ENCODE results near the gene WT1. TPM values are rescaled to one million over a fixed set of nuclear protein-coding genes. Genes with fewer than 3 reads are reported as not detected.

WT1 gene
- total and polyA plus RNA-seq, 10 of the 15 experiments (the other 5 are each of a cell fraction or from before 2014, with no cell fraction given), result 0.07 to 0.37 (median 0.08) TPM; not detected in 7

- no peak for TF ChIP-seq PRDM15 (CRISPR knock-in tag; IDR thresholded peaks at IDR 0.05)
- TF ChIP-seq CEBPB (IDR thresholded peaks at IDR 0.05; ENCODE audit: borderline replicate concordance in 1 of 2, low read depth in 2 of 2, low read length in 2 of 2), result no peak
- no peak for TF ChIP-seq PAX5 (IDR thresholded peaks at IDR 0.05; ENCODE audit: borderline replicate concordance, low read depth, low read length)
- TF ChIP-seq, protein P1, sequence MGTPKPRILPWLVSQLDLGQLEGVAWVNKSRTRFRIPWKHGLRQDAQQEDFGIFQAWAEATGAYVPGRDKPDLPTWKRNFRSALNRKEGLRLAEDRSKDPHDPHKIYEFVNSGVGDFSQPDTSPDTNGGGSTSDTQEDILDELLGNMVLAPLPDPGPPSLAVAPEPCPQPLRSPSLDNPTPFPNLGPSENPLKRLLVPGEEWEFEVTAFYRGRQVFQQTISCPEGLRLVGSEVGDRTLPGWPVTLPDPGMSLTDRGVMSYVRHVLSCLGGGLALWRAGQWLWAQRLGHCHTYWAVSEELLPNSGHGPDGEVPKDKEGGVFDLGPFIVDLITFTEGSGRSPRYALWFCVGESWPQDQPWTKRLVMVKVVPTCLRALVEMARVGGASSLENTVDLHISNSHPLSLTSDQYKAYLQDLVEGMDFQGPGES (IDR thresholded peaks at IDR 0.05), result no peak
Measured at GRCh38 chr11:32425761-32426160, 9.6 kb downstream of the WT1 start (continued).

- ChIA-PET RAD21 (ENCODE audit: unreplicated experiment) (no interaction called here), SMC1A (ENCODE audit: uncharacterized antibody, unreplicated experiment) (no interaction called here), CTCF (no interaction called here), POLR2A (no interaction called here)
- Histone ChIP-seq H3K9me3 (replicated peaks; ENCODE audit: control insufficient read depth, insufficient read depth, low read length) (no peaks in the 10 kb centered on the region; the same call in 2 of the 3 replicates), H3K4me1 (ENCODE audit: control insufficient read depth, insufficient read depth, low read length) (peaks cover 5% of the 10 kb centered on the region), H3K27me3 (replicated peaks in 1 of 2; ENCODE audit: control insufficient read depth in 2 of 2, insufficient read depth in 2 of 2, low read length in 1 of 2) (peaks cover 0 to 10% of the 10 kb centered on the region in 2 experiments; a peak in 3 of 4 replicates), H2AFZ (ENCODE audit: control insufficient read depth, low read depth, low read length) (no peak overlapping the region), H3K36me3 (ENCODE audit: control insufficient read depth in 2 of 2, insufficient read depth in 2 of 2, low read length in 1 of 2) (no peaks in the 10 kb centered on the region), H4K20me1 (ENCODE audit: control insufficient read depth, insufficient read depth) (no peaks in the 10 kb centered on the region), H3K79me2 (ENCODE audit: control insufficient read depth, insufficient read depth, low read length) (no peaks in the 10 kb centered on the region), H3K4me2 (ENCODE audit: control insufficient read depth, insufficient read depth) (no peak overlapping the region), H3K4me3 (no peak overlapping the region), H3K27ac (ENCODE audit: control insufficient read depth, insufficient read depth) (no peak overlapping the region), H3K9ac (ENCODE audit: control insufficient read depth, insufficient read depth, low read length) (no peak overlapping the region)
- intact Hi-C loops (cut with micrococcal nuclease; ENCODE audit: unreplicated experiment), result no loop called here
- no peak for TF ChIP-seq POLR2A (IDR thresholded peaks at IDR 0.05; ENCODE audit: low read depth, low read length)
- FAIRE-seq (no peak), DNase-seq (ENCODE audit: low read depth, low spot score) (no peak), ATAC-seq (no peak)
- WGBS (ENCODE audit: insufficient coverage, insufficient replicate concordance, low lambda C conversion rate, missing lambda C conversion rate), result 41% methylated on average over 3 of the region's 3 CpGs
- in situ Hi-C loops (cut with MboI), result no loop called here
- BruUV-seq (replicated peaks), result no TSS peak
Measured at GRCh38 chr11:32422545-32422944, 12.8 kb downstream of the WT1 start.

All from GM12878 (cell line).